Fibroblast of mammary gland (primary cell): ENCODE data around the gene GRIK1.

Experiments
- DNase-seq: peaks from one replicate; pipeline ENCODE4 v3.0.0-alpha.2; 2010; ENCODE audit warnings: low read depth
- H3K4me3 ChIP-seq: 2 replicates; pipeline ENCODE4 v1.5.1; 2011; ENCODE audit warnings: low read depth, mild to moderate bottlenecking, low read length, moderate library complexity; ENCODE audit not compliant: control insufficient read depth
- TF ChIP-seq, protein P1 (sequence below): conservative IDR thresholded peaks from 2 replicates; pipeline ENCODE4 v1.5.1; 2011; ENCODE audit warnings: low read depth, low read length, inconsistent platforms; ENCODE audit not compliant: control insufficient read depth, insufficient read depth

GRIK1 gene

DNA sequence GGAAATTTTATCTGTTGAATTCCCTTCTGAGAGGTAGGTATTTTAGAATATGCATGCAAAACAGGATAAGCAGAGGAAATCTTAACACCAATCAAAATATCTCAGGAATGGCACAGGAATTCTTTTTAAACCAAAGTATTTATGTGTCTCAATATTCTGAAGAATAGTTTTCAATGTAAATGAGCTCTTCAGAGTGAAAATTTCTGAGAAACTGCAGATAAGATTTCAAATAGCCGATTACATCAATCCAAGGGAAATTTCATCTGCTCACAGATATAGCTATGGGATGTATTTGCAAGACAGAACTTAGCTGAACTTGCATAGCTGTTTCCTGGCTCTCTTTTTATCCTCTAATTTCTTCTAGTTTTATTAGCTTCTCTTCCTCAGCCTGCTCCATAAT lies 209.5 kb downstream of the GRIK1 start:
- no peak for DNase-seq
- TF ChIP-seq, protein P1, sequence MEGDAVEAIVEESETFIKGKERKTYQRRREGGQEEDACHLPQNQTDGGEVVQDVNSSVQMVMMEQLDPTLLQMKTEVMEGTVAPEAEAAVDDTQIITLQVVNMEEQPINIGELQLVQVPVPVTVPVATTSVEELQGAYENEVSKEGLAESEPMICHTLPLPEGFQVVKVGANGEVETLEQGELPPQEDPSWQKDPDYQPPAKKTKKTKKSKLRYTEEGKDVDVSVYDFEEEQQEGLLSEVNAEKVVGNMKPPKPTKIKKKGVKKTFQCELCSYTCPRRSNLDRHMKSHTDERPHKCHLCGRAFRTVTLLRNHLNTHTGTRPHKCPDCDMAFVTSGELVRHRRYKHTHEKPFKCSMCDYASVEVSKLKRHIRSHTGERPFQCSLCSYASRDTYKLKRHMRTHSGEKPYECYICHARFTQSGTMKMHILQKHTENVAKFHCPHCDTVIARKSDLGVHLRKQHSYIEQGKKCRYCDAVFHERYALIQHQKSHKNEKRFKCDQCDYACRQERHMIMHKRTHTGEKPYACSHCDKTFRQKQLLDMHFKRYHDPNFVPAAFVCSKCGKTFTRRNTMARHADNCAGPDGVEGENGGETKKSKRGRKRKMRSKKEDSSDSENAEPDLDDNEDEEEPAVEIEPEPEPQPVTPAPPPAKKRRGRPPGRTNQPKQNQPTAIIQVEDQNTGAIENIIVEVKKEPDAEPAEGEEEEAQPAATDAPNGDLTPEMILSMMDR = no peak

DNA sequence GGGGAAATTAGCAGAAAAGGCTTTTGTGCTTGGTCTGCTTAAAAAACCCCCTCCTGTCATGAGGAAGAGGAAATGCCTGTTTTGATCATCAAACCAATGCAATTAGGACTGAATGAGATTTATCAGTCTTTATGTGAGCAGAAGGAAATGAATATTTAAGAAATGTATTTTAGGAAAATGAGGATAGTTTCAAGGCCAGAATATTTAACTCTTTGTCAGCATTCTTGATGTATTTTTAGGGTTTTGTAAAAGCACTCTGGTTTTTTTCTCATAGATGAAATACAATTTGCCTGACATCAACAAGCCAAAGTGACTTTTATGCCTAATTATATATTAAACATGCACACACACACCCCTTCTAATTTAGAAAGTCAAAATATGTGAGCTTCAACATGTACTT lies 213.8 kb downstream of the GRIK1 start:
- TF ChIP-seq, protein P1 = no peak
- no peak overlapping the region for H3K4me3 ChIP-seq
- DNase-seq = no peak

More for the DNA sequence above, 209.5 kb downstream of the GRIK1 start:
- no peak overlapping the region for H3K4me3 ChIP-seq

DNA sequence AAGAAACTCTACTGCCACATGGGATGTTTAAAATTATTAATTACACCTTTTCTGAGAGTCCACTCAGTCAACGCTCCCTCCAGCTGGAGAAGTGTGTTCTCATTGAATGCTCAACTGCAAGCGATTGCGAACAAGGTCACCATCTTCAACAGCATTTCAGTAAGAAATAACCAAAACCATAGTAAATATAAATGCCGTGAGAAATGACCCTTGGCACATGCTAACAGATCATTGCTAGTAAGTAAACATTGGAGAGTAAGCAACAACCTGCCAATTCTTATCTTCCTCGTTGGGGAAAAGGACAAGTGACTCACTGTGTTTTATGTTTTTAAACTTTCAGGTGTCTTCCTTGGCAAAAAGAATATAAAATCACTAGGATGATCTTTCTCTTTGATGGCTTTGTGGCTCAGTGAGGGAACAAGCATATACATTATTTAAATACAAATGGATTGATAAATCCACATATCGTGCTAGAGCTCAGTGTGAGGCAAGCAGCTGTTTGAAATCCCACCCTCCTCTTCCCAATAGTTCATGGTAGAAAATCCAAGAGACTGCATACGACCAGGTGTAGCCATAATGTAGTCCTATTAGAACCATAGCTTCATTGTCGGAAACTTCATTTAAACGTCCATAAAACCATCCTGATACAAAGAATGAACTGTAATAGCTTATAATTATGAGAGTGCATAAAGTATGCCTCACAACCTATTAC lies 214.6 kb downstream of the GRIK1 start:
- H3K4me3 ChIP-seq = no peak overlapping the region
- TF ChIP-seq, protein P1 = no peak
- DNase-seq = no peak

DNA sequence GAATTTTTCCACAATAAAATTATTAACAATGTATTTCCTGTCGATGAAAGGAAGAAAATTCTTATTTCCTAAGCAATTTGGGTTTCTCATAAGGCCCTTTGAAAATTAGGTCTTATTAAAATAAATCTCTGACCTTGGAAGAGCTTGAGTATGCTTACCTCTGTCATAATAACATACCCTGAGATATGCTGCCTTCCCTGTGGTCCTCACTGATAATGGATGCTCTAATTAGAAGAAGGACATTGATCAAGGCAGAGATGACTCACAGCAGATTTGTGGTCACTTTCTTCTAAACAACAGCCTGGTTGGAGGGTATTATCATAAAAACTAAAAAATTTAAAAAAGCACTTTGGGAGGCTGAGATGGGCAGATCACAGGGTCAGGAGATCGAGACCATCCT lies 217.8 kb downstream of the GRIK1 start:
- TF ChIP-seq, protein P1 = no peak
- H3K4me3 ChIP-seq = no peak overlapping the region
- DNase-seq = no peak

DNA sequence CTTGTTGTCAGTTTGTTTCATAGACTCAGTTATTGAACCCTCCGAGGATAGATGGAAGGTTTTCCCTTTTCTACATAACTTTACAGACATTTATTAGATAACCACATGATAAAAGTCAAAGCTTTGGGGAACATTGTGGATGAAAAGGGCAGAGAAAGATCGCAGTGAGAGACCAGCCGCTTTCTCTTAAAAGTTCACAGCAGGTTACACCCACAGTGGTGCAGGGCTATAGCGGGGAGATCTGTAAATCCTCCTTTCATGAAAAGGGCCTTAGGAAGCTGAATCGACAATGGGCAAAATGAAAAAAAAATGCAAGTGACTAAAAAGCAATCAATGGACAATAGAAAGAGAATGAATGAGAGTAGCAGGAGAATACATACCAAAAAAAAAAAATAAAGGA lies 218.6 kb downstream of the GRIK1 start:
- TF ChIP-seq, protein P1 = no peak
- DNase-seq = no peak
- H3K4me3 ChIP-seq = no peak overlapping the region

DNA sequence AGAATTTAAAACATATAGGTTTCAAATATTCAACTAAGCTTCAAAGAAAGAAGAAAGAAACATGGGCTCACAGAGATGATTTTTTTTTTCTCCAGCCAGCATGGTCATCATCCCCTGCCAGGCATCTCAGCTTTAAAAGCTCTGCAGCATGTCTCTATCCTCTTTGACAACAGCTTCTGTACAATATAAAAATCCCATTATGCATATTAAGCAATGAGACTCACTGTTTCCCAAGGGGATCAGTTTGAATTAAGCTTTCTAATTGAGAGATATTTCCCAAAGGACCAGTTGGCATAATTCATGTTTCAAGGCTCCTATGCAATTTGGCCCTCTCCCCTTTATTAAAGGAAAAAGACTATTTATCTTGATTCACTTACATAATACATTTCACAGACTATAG lies 220.3 kb downstream of the GRIK1 start:
- no peak overlapping the region for H3K4me3 ChIP-seq
- DNase-seq = no peak
- TF ChIP-seq, protein P1 = no peak
